Ovary (tissue), 9 donors: ENCODE results near the gene SIM1. TPM values are rescaled to one million over a fixed set of nuclear protein-coding genes. Genes with fewer than 3 reads are reported as not detected.

Source experiments
- DNase-seq, 5 donors: peaks; one replicate each; pipeline ENCODE4 v3.0.0-alpha.2; 2019 to 2020
- H3K27ac ChIP-seq, 2 donors: fragments of 200-600 bp; one replicate each; pipeline versions ENCODE4 v1.5.1 to v1.8.0; 2019 to 2022
- H3K27me3 ChIP-seq: fragments of 200-600 bp; one replicate; pipeline ENCODE4 v1.8.0; 2022
- H3K36me3 ChIP-seq: fragments of 200-600 bp; sonication (generic); one replicate; pipeline ENCODE4 v1.5.1; 2019
- H3K4me1 ChIP-seq: one replicate; pipeline ENCODE4 v1.8.1; 2013; ENCODE audit warnings: mild to moderate bottlenecking, moderate library complexity; ENCODE audit not compliant: insufficient read depth
- H3K4me3 ChIP-seq: fragments of 200-600 bp; sonication (generic); one replicate; pipeline ENCODE4 v1.5.1; 2017
- H3K9me3 ChIP-seq, 2 donors: fragments of 200-600 bp in 1 of 2; sonication (generic) in 1 of 2; one replicate each; pipeline versions ENCODE4 v1.5.1 to v1.8.1; 2013 to 2019; ENCODE audit warnings: mild to moderate bottlenecking in 1 of 2, moderate library complexity in 1 of 2
- EP300 ChIP-seq: sonication (generic); formaldehyde crosslinking; IDR thresholded peaks from one replicate; pipeline ENCODE4 v1.6.1; 2017; ENCODE audit warnings: antibody characterized with exemption
- POLR2A ChIP-seq: fragments of 450-650 bp; IDR thresholded peaks from one replicate; pipeline ENCODE4 v1.6.1; 2017; ENCODE audit warnings: antibody characterized with exemption, mild to moderate bottlenecking, moderate library complexity
- WGBS, 3 donors: extraction: QIAGEN DNeasy Blood & Tissue Kit in 1 of 3; methylation state at CpG; one replicate each; pipeline versions ENCODE4 v1.1.5 to v1.1.7; 2013 to 2017; 5-methylcytosine and 5-hydroxymethylcytosine counted together
- intact Hi-C, 4 donors: fragments of 100-400 bp; cut with DNase I; formaldehyde crosslinking; loops; one replicate each; pipeline versions ENCODE4 v1.11.0 to v1.15.1; 2022 to 2023
- polyA plus RNA-seq, 2 donors: library from polyadenylated mRNA; stranded (reverse); fragments of 200-250 nt in 1 of 2; fragments of 350-450 nt in 1 of 2; fragmentation: Illumina TruSeq in 1 of 2; extraction: RNeasy Lipid Tissue Mini Kit (QIAGEN cat#74804) in 1 of 2; gene quantifications; one replicate each; pipeline ENCODE4 v1.2.3, GENCODE V29; 2013 to 2014
- total RNA-seq, 7 donors: library from RNA; depleted of rRNA in 2 of 7; stranded (reverse); fragments of >200 nt in 2 of 7; fragmentation: NEBNext Ultra II Directional in 3 of 7; extraction: Animal tissue kit (Norgen Biotek cat#: 25700) in 3 of 7; gene quantifications; one replicate each; pipeline versions ENCODE4 v1.1.0 to v1.2.4, GENCODE V29; 2016 to 2023
- TF ChIP-seq, protein P1 (sequence below), 3 donors: fragments of 450-650 bp in 2 of 3; fragments of 200-600 bp in 1 of 3; IDR thresholded peaks; one replicate each; pipeline versions ENCODE4 v1.5.1 to v1.8.0; 2016 to 2022; ENCODE audit warnings: antibody characterized with exemption in 3 of 3, mild to moderate bottlenecking in 1 of 3
- donor health status: DM: no; HTN: no; CAD: no; lungs with moderate emphysema.
- donor health status: DM: no; HTN: no; CAD: no.
- donor health status: Bipolar disorder and iron deficiency.
- donor health status: DM: yes; HTN: yes; CAD: no.
- donor health status: DM: no; HTN: no; CAD: no.
- donor health status: DM: yes; HTN: yes; CAD: no.

SIM1 gene
- total and polyA plus RNA-seq, 9 donors = 0.12 TPM; not detected in 8

DNA sequence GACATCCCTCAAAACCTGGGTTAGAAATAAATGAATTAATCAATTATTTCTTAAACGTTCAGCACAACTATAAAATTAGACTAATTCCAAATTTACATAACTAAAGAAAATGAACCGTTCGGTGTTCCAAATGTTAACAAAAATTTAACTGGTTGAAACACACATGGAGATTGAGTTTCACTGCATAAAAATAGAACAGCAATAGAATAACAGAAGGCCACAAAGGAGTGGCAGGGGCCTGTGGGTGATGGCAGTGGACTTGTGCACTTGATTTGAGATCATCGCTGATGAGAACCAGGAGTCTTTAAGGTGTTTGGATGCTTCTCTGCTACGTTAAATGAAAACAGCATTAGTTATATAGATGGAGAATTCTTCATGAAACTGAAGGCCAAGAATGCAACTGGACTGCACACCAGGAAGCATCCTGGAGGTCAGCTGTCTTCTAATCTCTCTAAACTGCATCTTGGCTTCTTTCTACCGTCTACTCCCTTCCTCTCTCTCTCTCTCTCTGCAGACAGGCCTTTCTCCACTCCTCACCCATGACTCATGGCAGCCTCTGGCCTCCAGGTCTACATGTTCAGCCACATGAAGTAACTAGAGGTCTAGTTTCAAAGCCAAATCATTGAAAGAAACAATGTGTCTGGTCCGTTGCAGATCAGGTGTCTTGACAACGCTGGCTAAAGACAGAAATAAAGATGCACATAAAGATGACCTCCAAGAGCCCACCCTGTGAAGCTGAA, 111.3 kb downstream of the SIM1 start:
- TF ChIP-seq, protein P1, sequence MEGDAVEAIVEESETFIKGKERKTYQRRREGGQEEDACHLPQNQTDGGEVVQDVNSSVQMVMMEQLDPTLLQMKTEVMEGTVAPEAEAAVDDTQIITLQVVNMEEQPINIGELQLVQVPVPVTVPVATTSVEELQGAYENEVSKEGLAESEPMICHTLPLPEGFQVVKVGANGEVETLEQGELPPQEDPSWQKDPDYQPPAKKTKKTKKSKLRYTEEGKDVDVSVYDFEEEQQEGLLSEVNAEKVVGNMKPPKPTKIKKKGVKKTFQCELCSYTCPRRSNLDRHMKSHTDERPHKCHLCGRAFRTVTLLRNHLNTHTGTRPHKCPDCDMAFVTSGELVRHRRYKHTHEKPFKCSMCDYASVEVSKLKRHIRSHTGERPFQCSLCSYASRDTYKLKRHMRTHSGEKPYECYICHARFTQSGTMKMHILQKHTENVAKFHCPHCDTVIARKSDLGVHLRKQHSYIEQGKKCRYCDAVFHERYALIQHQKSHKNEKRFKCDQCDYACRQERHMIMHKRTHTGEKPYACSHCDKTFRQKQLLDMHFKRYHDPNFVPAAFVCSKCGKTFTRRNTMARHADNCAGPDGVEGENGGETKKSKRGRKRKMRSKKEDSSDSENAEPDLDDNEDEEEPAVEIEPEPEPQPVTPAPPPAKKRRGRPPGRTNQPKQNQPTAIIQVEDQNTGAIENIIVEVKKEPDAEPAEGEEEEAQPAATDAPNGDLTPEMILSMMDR (IDR thresholded peaks at IDR 0.05) = no peak
- Histone ChIP-seq H3K36me3 (no peaks in the 10 kb centered on the region), H3K4me3 (no peak overlapping the region), H3K27ac (no peak overlapping the region), H3K27me3 (no peaks in the 10 kb centered on the region), H3K4me1 (no peaks in the 10 kb centered on the region), H3K9me3 (no peaks in the 10 kb centered on the region)
- intact Hi-C loops = no loop called here
- no peak for DNase-seq
- 55 to 65% (median 63%) methylated on average over 8 of the region's 8 CpGs for WGBS, 3 donors

DNA sequence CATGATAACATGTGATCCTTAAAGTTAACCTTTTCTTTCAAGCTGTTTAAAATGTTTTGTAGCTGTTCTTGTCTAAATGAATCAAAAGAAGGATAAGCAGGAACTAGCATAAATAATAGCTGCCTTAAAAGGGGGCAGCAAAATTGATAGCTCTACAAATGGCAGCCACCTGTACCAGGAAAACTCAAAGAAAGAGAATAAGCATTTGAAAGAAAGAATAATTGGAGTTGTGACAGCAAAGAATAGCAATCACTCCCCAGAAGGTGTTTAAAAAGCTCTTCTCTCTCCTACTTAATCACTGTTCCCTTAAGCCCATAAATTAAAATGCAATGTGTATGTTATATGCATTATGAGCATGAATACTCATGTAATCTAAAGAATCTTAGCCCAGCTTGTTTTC, 114.6 kb downstream of the SIM1 start:
- H3K27ac ChIP-seq = no peak overlapping the region
- no peak for DNase-seq
- H3K4me1 ChIP-seq = no peaks in the 10 kb centered on the region
- no peaks in the 10 kb centered on the region for H3K27me3 ChIP-seq
- no peaks in the 10 kb centered on the region for H3K9me3 ChIP-seq
- TF ChIP-seq, protein P1 (IDR thresholded peaks at IDR 0.05) = no peak
- TF ChIP-seq POLR2A = no peak
- TF ChIP-seq EP300 = no peak
- intact Hi-C loops = no loop called here
- no peak overlapping the region for H3K4me3 ChIP-seq
- H3K36me3 ChIP-seq = no peaks in the 10 kb centered on the region

DNA sequence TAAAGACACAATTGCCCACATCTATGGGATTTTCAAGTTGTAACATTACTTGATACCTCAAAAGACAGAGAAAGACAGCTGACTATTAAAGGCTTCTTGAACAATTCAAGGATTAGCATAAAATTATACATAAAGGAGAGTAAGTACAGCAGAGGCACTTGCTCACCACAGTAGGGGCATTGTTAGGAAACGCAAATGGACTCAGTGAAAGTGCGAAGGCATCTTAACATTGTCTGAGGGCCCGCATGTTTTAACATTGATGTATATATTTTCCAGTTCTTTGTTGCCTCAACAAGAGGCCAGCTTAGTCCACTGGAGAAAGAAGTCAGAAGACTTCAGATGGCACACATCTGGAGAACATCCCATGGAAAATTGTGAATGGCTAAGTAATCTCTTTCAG, 115.4 kb downstream of the SIM1 start:
- TF ChIP-seq POLR2A (no peak), EP300 (no peak)
- TF ChIP-seq, protein P1 (IDR thresholded peaks at IDR 0.05) = no peak
- DNase-seq = no peak
- Histone ChIP-seq H3K4me1 (no peaks in the 10 kb centered on the region), H3K27me3 (no peaks in the 10 kb centered on the region), H3K9me3 (no peaks in the 10 kb centered on the region), H3K27ac (no peak overlapping the region), H3K4me3 (no peak overlapping the region), H3K36me3 (no peaks in the 10 kb centered on the region)
- intact Hi-C loops = no loop called here
- WGBS, 3 donors = 96 to 98% (median 96%) methylated on average over 3 of the region's 3 CpGs

DNA sequence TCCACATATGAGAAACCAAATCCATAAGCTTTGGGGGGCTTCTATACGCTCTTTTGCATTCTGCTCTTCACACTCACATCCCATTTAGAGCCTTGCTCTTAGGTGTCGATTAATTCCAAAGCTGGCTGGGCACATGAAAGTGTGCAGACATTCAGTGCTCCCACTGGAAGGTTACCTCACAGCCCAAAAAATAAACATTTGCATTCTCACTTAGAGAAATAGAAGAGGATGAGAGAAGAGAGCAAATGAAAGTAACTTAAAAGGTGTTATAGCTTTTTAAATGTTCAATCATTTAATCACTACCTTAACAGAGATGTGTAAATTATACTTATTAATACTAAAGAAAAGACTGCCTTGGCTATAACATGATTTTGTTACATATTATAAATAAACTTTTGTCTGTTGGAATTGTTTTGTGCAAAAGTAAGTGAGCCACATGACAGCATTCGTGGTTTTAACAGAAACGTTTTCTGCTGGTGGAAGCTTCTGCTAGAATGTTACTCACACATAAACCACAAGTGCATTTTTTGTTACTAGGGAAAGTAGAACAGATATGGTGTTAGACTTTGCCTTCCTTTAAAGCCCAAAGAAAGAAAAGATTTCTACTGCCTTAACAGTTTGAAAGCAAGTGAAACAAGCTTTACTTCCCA, 116.7 kb downstream of the SIM1 start:
- H3K9me3 ChIP-seq = no peaks in the 10 kb centered on the region
- H3K27me3 ChIP-seq = no peaks in the 10 kb centered on the region
- intact Hi-C loops = no loop called here
- no peaks in the 10 kb centered on the region for H3K4me1 ChIP-seq
- H3K27ac ChIP-seq = no peak overlapping the region
- 49 to 62% (median 49%) methylated on average over 4 of the region's 4 CpGs for WGBS, 3 donors
- DNase-seq = no peak
- H3K4me3 ChIP-seq = no peak overlapping the region
- H3K36me3 ChIP-seq = no peaks in the 10 kb centered on the region
- TF ChIP-seq POLR2A = no peak
- no peak for TF ChIP-seq EP300
- TF ChIP-seq, protein P1 (IDR thresholded peaks at IDR 0.05) = no peak
